GM12873 (cell line): ENCODE measurements around the gene TRAPPC14.

Experiments
- TF ChIP-seq, protein P1 (sequence below): IDR thresholded peaks from 2 replicates; pipeline ENCODE4 v1.5.1; 2012; ENCODE audit warnings: low read depth, mild to moderate bottlenecking, moderate library complexity, low read length, control low read depth; ENCODE audit not compliant: insufficient read depth; ENCODE audit errors: missing control alignments

TRAPPC14 gene, protein sequence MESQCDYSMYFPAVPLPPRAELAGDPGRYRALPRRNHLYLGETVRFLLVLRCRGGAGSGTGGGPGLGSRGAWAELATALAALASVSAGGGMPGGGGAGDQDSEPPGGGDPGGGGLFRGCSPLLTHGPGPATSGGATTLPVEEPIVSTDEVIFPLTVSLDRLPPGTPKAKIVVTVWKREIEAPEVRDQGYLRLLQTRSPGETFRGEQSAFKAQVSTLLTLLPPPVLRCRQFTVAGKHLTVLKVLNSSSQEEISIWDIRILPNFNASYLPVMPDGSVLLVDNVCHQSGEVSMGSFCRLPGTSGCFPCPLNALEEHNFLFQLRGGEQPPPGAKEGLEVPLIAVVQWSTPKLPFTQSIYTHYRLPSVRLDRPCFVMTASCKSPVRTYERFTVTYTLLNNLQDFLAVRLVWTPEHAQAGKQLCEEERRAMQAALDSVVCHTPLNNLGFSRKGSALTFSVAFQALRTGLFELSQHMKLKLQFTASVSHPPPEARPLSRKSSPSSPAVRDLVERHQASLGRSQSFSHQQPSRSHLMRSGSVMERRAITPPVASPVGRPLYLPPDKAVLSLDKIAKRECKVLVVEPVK

DNA sequence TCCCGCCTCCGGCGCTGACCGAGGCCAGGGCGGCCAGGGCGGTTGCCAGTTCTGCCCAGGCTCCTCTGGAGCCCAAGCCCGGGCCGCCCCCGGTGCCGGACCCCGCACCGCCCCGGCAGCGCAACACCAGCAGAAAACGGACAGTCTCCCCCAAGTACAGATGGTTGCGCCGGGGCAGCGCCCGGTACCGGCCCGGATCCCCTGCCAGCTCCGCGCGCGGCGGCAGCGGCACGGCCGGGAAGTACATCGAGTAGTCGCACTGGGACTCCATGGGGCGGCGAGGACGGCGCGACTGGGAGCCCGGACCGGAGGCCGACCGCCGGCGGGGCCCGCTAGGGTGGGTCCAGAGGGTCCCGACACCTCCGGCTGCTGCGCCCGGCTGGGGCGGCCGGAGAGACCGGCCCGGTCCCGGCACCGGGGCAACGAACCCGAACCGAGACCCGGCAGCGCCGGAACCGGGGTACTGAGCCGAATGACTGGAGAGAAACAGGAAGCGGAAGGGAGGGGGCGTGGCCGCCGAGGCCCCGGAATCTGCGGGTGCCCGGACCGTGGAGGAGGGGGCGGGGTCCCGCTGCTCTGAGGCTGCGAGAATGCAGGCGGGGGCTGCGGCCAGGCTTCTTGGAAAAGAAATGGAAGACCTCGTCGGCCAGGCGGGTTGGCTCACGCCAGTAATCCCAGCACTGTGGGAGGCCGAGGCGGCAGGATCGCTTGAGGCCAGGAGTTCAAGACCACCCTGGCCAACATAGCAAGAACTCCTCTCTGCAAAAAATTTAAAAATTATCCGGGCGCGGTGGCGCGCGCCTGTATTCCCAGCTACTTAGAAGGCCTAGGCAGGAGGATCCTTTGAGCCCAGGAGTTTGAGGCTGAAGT, at the start of gene TRAPPC14:
TRAPPC14 (minus strand) TSS at position 495 of the 870 bp plus-strand sequence; CDS start at position 271, 224 bp downstream.
- TF ChIP-seq, protein P1, sequence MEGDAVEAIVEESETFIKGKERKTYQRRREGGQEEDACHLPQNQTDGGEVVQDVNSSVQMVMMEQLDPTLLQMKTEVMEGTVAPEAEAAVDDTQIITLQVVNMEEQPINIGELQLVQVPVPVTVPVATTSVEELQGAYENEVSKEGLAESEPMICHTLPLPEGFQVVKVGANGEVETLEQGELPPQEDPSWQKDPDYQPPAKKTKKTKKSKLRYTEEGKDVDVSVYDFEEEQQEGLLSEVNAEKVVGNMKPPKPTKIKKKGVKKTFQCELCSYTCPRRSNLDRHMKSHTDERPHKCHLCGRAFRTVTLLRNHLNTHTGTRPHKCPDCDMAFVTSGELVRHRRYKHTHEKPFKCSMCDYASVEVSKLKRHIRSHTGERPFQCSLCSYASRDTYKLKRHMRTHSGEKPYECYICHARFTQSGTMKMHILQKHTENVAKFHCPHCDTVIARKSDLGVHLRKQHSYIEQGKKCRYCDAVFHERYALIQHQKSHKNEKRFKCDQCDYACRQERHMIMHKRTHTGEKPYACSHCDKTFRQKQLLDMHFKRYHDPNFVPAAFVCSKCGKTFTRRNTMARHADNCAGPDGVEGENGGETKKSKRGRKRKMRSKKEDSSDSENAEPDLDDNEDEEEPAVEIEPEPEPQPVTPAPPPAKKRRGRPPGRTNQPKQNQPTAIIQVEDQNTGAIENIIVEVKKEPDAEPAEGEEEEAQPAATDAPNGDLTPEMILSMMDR: no peak

DNA sequence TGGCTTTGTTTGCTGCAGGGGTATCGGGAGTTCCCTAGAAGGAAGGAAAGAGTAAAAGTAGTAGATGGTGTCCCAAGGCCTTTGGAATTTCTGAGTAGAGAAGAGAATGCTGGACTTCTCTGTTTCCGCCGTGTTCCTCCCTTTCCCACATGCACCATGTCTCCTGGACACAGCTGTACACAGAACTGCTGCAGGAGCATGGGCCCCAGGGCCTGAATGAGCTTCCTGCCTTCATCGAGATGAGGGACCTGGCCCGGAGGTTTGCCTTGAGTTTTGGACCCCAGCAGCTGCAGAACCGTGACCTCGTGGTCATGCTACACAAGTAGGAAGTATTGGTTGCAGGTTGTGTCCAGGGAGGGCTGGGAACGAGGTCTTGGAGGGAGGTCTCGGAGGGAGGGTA, 45.9 kb upstream of the TRAPPC14 start:
- TF ChIP-seq, protein P1: no peak

DNA sequence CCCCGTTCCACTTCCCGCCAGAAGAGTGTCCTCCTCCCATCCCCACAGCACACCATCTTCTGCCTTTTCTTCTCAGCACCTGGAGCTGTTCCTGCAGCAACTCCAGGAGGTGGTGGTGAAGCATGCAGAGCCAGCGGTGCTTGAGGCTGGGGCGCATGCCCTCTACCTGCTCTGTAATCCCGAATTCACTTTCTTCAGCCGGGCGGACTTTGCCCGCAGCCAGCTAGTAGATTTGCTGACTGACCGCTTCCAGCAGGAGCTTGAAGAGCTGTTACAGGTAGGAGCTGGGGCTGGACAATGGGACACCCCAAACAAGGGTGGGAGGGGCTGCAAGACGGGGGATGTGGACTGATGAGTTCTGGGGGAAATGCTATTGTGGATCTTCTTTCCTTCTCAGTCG, 42.2 kb upstream of the TRAPPC14 start:
- TF ChIP-seq, protein P1: no peak

DNA sequence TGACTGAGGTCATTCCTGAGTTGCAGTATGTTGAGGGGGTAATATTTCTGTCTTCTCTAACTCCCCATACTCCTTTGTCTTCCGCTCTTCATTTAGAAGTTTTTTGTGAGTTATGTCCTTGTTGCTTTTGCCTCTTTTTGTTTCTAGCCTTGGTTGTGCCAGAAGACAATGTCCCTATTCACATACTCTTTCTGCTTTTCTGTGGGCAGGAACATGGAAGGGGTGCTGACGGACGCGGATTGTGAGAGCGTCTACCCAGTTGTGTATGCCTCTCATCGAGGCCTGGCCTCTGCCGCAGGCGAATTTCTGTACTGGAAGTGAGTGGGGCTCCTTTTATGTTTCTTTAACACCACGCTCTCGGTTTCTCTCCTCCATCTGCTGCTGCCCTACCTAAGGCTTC, 39.7 kb upstream of the TRAPPC14 start:
- TF ChIP-seq, protein P1: no peak

DNA sequence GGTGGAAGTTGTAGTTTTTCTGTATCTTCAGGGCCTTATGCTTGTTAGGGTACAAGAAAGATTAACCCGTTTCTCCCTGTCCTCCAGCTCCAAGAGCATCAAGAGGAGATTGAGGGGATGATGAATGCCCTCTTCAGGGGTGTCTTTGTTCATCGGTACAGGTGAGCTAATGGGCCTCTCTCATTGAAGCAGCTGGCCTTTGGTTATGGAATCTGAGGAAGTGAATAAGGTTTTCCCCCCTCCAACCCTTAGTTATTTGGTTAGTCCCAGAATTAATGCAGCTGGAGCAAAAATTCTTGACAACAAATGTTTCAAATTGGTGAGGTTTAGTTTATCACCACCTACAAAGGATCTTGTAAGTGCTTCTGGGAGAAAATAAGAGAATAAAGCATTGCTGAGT, 36.7 kb upstream of the TRAPPC14 start:
- TF ChIP-seq, protein P1: no peak

DNA sequence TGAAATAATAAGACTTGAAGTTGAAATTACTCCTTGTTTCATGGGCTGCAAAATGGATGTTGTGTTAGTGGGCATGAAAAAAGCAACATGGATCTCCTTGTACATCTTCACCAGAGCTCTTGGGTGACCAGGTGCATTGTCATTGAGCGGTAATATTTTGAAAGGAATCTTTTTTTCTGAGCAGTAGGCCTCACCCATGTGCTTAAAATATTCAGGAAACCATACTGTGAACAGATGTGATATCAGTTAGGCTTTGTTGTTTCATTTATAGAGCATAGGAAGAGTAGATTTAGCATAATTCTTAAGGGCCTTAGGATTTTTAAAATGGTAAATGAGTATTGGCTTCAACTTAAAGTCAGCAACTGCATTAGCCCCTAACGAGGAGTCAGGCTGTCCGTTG, 34.4 kb upstream of the TRAPPC14 start:
- TF ChIP-seq, protein P1: no peak

DNA sequence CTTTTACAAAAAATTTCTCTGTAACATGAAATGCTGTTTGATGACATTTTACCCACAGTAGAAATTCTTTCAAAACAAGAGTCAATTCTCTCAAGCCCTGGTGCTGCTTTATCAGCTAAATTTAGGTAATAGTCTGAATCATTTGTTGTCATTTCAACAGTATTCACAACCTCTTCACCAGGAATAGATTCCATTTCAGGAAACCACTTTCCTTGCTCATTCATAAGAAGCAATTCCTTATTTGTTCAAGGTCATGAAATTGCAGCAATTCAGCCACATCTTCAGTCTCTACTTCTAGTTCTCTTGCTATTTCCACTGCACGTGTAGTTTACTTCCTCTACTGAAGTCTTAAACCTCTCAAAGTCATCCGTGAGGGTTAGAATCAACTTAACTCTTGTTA, 33.3 kb upstream of the TRAPPC14 start:
- TF ChIP-seq, protein P1: no peak
